Skin of body (tissue), 2 donors: ENCODE results near the gene CBLC. TPM values are rescaled to one million over a fixed set of nuclear protein-coding genes. Genes with fewer than 3 reads are reported as not detected.

Experiments used
- small RNA-seq: library from RNA; depleted of rRNA; stranded (forward); fragments of <200 nt; gene quantifications from one replicate; pipeline ENCODE3, GENCODE V24; 2014; ENCODE audit warnings: low replicate concordance
- total RNA-seq: library from RNA; depleted of rRNA; stranded (reverse); fragments of >200 nt; gene quantifications from one replicate; pipeline ENCODE4 v1.2.3, GENCODE V29; 2014

Gene CBLC
- total RNA-seq, 1 donor from 2014 or later = 12.5 TPM

Small RNAs within 50 kb of the gene (small RNA-seq; reads per million reads assigned to genes)
- gene RF00156 = not detected

Other genes with a start within 250 kb of the CBLC start
- gene CEACAM20, start 248.2 kb upstream of the CBLC start, total RNA-seq = not detected
- gene IGSF23, start 164.3 kb upstream of the CBLC start, total RNA-seq = not detected
- 18.8 TPM for gene PVR, start 134.0 kb upstream of the CBLC start, total RNA-seq
- 3.4 TPM for gene CEACAM19, start 106.4 kb upstream of the CBLC start, total RNA-seq
- gene CEACAM16, start 78.7 kb upstream of the CBLC start, total RNA-seq = not detected
- 4.6 TPM for gene BCL3, start 29.2 kb upstream of the CBLC start, total RNA-seq
- gene BCAM, start 31.2 kb downstream of the CBLC start, total RNA-seq = 50.4 TPM
- gene NECTIN2, start 68.4 kb downstream of the CBLC start, total RNA-seq = 34.0 TPM
- gene TOMM40, start 113.4 kb downstream of the CBLC start, total RNA-seq = 16.1 TPM
- 313 TPM for gene APOE, start 127.9 kb downstream of the CBLC start, total RNA-seq
- 44.6 TPM for gene APOC1, start 136.7 kb downstream of the CBLC start, total RNA-seq
- gene APOC4, start 164.3 kb downstream of the CBLC start, total RNA-seq = not detected
- 0.69 TPM for gene APOC2, start 168.2 kb downstream of the CBLC start, total RNA-seq
- 36.7 TPM for gene CLPTM1, start 177.5 kb downstream of the CBLC start, total RNA-seq
- gene RELB, start 223.6 kb downstream of the CBLC start, total RNA-seq = 7.1 TPM